OCI-LY1 (cell line): ENCODE measurements around the gene LMX1A.

Experiments
- H2AFZ ChIP-seq: fragments of 200-600 bp; sonication (generic), shearing (Covaris generic); 2 replicates; pipeline ENCODE4 v1.6.0; 2014; ENCODE audit warnings: antibody characterized with exemption, mild to moderate bottlenecking, low read length
- H3F3A ChIP-seq: fragments of 200-600 bp; sonication (generic), shearing (Covaris generic); 2 replicates; pipeline ENCODE4 v1.6.0; 2014; ENCODE audit warnings: mild to moderate bottlenecking, antibody characterized with exemption, low read length, moderate library complexity; ENCODE audit not compliant: insufficient read depth
- H3K27ac ChIP-seq: fragments of 200-600 bp; sonication (generic); 2 replicates; pipeline ENCODE4 v1.5.1; 2014; ENCODE audit warnings: low read length, mixed run types, mild to moderate bottlenecking, low read depth; ENCODE audit not compliant: poor library complexity, severe bottlenecking
- H3K27me3 ChIP-seq: fragments of 200-600 bp; sonication (generic); 2 replicates; pipeline ENCODE4 v1.6.0; 2014; ENCODE audit warnings: antibody characterized with exemption, mild to moderate bottlenecking, low read length, moderate library complexity; ENCODE audit not compliant: insufficient read depth
- H3K36me3 ChIP-seq: fragments of 200-600 bp; sonication (generic); 2 replicates; pipeline ENCODE4 v1.6.1; 2014; ENCODE audit warnings: mild to moderate bottlenecking, antibody characterized with exemption, low read length, moderate library complexity, mixed read lengths; ENCODE audit not compliant: insufficient read depth
- H3K4me1 ChIP-seq: fragments of 200-600 bp; sonication (generic); 2 replicates; pipeline ENCODE4 v1.5.1; 2014; ENCODE audit warnings: mild to moderate bottlenecking, low read length, moderate library complexity; ENCODE audit not compliant: insufficient read depth, severe bottlenecking
- H3K4me2 ChIP-seq: fragments of 200-600 bp; sonication (generic), shearing (Covaris generic); 2 replicates; pipeline ENCODE4 v1.6.1; 2014; ENCODE audit warnings: low read length
- H3K4me3 ChIP-seq: fragments of 200-600 bp; sonication (generic); 2 replicates; pipeline ENCODE4 v1.5.1; 2014; ENCODE audit warnings: low read length, low read depth, mild to moderate bottlenecking, mixed read lengths; ENCODE audit not compliant: poor library complexity, severe bottlenecking
- H3K79me2 ChIP-seq: fragments of 200-600 bp; shearing (Covaris generic); 2 replicates; pipeline ENCODE4 v1.6.1; 2016; ENCODE audit warnings: mixed run types, low read length, mixed read lengths; ENCODE audit not compliant: insufficient read depth
- H3K9ac ChIP-seq: fragments of 200-600 bp; sonication (generic), shearing (Covaris generic); 2 replicates; pipeline ENCODE4 v1.6.1; 2014; ENCODE audit warnings: mild to moderate bottlenecking, low read length, mixed read lengths
- H3K9me2 ChIP-seq: fragments of 200-600 bp; sonication (generic), shearing (Covaris generic); 2 replicates; pipeline ENCODE4 v1.6.1; 2014; ENCODE audit warnings: low read depth, mild to moderate bottlenecking, low read length, mixed read lengths
- H3K9me3 ChIP-seq: fragments of 200-600 bp; shearing (Covaris generic); 2 replicates; pipeline ENCODE4 v1.6.1; 2014; ENCODE audit warnings: low read length, mixed read lengths
- H4K20me1 ChIP-seq: fragments of 200-600 bp; sonication (generic), shearing (Covaris generic); 2 replicates; pipeline ENCODE4 v1.6.0; 2016; ENCODE audit warnings: mild to moderate bottlenecking, low read length; ENCODE audit not compliant: insufficient read depth
- EZH2 ChIP-seq: fragments of 200-600 bp; sonication (generic), shearing (Covaris generic); IDR thresholded peaks from 2 replicates; pipeline ENCODE4 v1.8.0; 2017; ENCODE audit warnings: borderline replicate concordance, mixed run types, mild to moderate bottlenecking, antibody characterized with exemption, low read length, moderate library complexity, mixed read lengths
- TF ChIP-seq, protein P1 (sequence below): fragments of 200-600 bp; sonication (generic), shearing (Covaris generic); IDR thresholded peaks from 2 replicates; pipeline ENCODE4 v1.5.1; 2017; ENCODE audit warnings: mild to moderate bottlenecking, antibody characterized with exemption, low read length, moderate library complexity, mixed read lengths

LMX1A gene

DNA sequence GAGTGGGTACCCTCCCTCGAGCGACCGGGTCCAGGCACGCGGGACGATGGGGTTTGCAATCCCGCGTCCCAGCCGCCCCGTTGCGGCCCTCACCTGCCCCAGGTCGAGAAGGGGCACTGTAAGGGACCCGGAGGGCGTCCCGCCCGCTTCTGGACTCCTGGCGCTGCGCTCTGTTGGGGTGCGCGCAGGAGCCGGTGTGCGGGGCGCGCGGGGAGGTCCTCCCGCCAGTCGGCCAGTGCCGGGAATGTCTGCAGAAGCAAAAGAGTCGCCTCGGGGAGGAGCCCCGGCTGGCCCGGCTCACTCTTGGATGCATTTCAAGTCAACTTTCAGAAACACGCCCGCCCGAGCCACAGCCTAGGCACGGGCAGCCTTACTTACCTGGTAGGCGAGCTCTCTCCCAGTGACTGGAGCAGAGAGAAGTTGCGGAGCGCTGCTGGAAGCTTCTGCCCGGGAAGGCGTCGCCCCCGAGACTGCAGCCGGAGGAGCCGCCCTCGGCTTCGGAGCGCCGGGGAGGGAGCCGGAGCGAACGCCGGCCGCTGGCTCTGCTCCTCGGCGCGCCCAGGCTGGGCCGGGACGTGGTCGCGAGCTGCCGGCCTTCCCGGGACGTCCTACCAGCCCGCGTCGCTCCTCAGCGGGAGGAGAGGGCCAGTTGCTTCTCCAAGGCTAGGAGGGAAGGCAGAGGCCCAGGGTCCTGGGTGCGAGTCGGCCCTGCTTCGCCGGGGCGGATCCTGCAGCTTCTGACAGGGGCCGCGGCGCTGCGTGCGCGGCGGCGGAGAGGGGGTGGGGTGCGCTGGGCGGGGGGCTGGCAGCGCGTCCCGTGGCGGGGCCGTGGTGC lies at the start of gene LMX1A:
Gene LMX1A (minus strand): TSS at position 739 of the 835 bp plus-strand sequence. CDS start 1,156 bp downstream, outside the sequence.
- Histone ChIP-seq H3K4me1 (no peaks in the 10 kb centered on the region), H3K79me2 (no peaks in the 10 kb centered on the region), H4K20me1 (no peaks in the 10 kb centered on the region), H3K36me3 (no peaks in the 10 kb centered on the region), H3K27me3 (peaks cover 14% of the 10 kb centered on the region; the same call in 1 of the 2 replicates), H3K9me2 (no peaks in the 10 kb centered on the region), H3K4me2 (no peak within 1 kb of the TSS), H2AFZ (no peak within 1 kb of the TSS), H3K9ac (no peak within 1 kb of the TSS), H3K27ac (no peak within 1 kb of the TSS), H3F3A (no peaks in the 10 kb centered on the region), H3K4me3 (no peak within 1 kb of the TSS), H3K9me3 (no peaks in the 10 kb centered on the region)
- TF ChIP-seq EZH2 = no peak
- TF ChIP-seq, protein P1, sequence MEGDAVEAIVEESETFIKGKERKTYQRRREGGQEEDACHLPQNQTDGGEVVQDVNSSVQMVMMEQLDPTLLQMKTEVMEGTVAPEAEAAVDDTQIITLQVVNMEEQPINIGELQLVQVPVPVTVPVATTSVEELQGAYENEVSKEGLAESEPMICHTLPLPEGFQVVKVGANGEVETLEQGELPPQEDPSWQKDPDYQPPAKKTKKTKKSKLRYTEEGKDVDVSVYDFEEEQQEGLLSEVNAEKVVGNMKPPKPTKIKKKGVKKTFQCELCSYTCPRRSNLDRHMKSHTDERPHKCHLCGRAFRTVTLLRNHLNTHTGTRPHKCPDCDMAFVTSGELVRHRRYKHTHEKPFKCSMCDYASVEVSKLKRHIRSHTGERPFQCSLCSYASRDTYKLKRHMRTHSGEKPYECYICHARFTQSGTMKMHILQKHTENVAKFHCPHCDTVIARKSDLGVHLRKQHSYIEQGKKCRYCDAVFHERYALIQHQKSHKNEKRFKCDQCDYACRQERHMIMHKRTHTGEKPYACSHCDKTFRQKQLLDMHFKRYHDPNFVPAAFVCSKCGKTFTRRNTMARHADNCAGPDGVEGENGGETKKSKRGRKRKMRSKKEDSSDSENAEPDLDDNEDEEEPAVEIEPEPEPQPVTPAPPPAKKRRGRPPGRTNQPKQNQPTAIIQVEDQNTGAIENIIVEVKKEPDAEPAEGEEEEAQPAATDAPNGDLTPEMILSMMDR = no peak

DNA sequence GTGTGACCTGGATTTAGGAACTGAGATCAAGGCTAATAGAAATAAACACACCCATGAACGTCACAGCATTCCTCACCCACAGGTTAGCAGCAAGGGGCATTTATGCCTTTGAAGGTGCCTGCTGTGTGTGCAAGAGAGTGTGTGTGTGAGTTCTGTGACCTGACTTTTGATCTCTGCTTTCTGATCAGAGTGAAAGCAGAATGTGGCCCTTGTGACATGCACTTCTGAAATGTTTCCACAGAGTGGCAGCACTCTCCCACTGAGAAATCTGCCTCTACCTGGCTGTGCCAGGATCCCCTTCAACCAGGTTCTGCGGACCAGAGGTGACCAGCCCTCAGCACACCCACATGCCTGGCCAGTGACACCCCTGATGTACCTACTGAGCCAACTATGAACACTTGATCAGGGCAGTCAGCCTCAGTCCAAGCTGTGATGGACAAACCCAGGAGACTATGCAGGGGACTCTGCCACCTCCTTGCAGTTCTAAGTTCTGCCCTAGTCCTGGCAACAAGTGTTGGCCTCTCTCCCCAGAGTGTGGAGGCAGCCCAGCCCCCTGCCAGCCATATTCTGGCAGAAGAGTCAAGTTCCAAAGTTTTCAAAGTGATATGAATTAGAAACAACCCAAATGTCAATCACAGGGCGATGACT lies 47.4 kb upstream of the LMX1A start:
- Histone ChIP-seq H3K79me2 (no peaks in the 10 kb centered on the region), H3K4me3 (no peak overlapping the region), H3K4me1 (no peaks in the 10 kb centered on the region), H3K9me2 (no peaks in the 10 kb centered on the region), H3K36me3 (no peaks in the 10 kb centered on the region), H3K9me3 (no peaks in the 10 kb centered on the region), H3K27me3 (no peaks in the 10 kb centered on the region), H2AFZ (no peak overlapping the region), H4K20me1 (no peaks in the 10 kb centered on the region), H3K4me2 (no peak overlapping the region), H3K27ac (no peak overlapping the region), H3K9ac (no peak overlapping the region), H3F3A (no peaks in the 10 kb centered on the region)
- TF ChIP-seq EZH2 = no peak
- TF ChIP-seq, protein P1 = peak; percentile 71

DNA sequence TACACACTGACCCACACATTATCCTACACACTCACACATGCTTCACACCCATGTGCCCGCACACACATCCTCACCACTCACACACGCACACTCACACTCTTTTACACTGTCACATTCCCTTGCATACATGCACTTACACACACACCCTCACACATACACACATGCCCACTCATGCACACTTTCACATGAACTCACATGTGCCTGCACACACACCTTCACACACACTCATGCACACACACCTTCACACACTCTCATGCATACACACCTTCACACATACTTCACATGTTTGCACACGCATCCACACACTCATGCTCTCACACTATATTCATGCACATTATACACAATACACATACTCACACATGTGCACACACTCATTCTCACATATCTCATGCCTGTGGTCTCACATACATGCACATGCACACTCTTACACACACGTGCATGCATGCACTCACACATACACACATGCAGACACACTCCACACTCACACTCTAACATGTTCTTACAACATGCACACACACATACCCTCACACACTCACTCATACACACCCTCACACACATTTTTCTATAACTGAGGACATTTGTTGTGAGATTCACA lies 46.1 kb upstream of the LMX1A start:
- H3K36me3 ChIP-seq = no peaks in the 10 kb centered on the region

More for the DNA sequence above, 46.1 kb upstream of the LMX1A start:
- H4K20me1 ChIP-seq = no peaks in the 10 kb centered on the region
- no peaks in the 10 kb centered on the region for H3K79me2 ChIP-seq
- no peak for TF ChIP-seq EZH2
- TF ChIP-seq, protein P1 = no peak
- no peaks in the 10 kb centered on the region for H3K9me3 ChIP-seq
- no peak overlapping the region for H3K27ac ChIP-seq
- no peaks in the 10 kb centered on the region for H3K9me2 ChIP-seq
- H3K27me3 ChIP-seq = no peaks in the 10 kb centered on the region
- H3K4me2 ChIP-seq = no peak overlapping the region
- no peak overlapping the region for H3K4me3 ChIP-seq
- H3K9ac ChIP-seq = no peak overlapping the region
- H2AFZ ChIP-seq = no peak overlapping the region
- no peaks in the 10 kb centered on the region for H3K4me1 ChIP-seq
- no peaks in the 10 kb centered on the region for H3F3A ChIP-seq
